WTC11 (cell line): ENCODE results near the gene AMPD1. TPM values are rescaled to one million over a fixed set of nuclear protein-coding genes. Genes with fewer than 3 reads are reported as not detected.

Source experiments
- ATAC-seq: fragments of 200-7000 bp; cut with Tn5 transposase; 2 replicates; pipeline ENCODE4 v1.10.0; 2021; ENCODE audit warnings: mild to moderate bottlenecking, moderate library complexity
- CTCF ChIA-PET: fragments of 300-600 bp; sonication (Branson Sonifier 250); formaldehyde crosslinking; loops from one replicate; lab custom pipeline; 2021; ENCODE audit warnings: antibody characterized with exemption; lab: Charles Lee
- POLR2A ChIA-PET: fragments of 350-600 bp; sonication (Branson Sonifier 250); formaldehyde crosslinking; loops from one replicate; lab custom pipeline; 2021; ENCODE audit warnings: antibody characterized with exemption; lab: Charles Lee
- DNase-seq: peaks from one replicate; pipeline ENCODE4 v3.0.0; 2021; ENCODE audit warnings: low spot score
- H3K27ac Mint-ChIP-seq: 2 replicates; pipeline ENCODE4 v1.8.0; 2021; ENCODE audit warnings: mixed read lengths
- H3K27me3 Mint-ChIP-seq: 2 replicates; pipeline ENCODE4 v1.8.0; 2021; ENCODE audit warnings: low read depth, mild to moderate bottlenecking, moderate library complexity, mixed read lengths
- H3K36me3 Mint-ChIP-seq: 2 replicates; pipeline ENCODE4 v1.8.0; 2021; ENCODE audit warnings: mixed read lengths
- H3K4me1 Mint-ChIP-seq: 2 replicates; pipeline ENCODE4 v1.8.0; 2022; ENCODE audit warnings: mixed read lengths
- H3K4me3 Mint-ChIP-seq: 2 replicates; pipeline ENCODE4 v1.8.0; 2021; ENCODE audit warnings: mild to moderate bottlenecking, moderate library complexity, mixed read lengths
- H3K9me3 Mint-ChIP-seq: 2 replicates; pipeline ENCODE4 v1.8.0; 2021; ENCODE audit warnings: mixed read lengths
- ATF1 ChIP-seq: sonication (generic); formaldehyde crosslinking; IDR thresholded peaks from 2 replicates; pipeline ENCODE4 v1.8.1; 2023; ENCODE audit warnings: mild to moderate bottlenecking, moderate library complexity, missing genetic modification reagents
- ATF2 ChIP-seq: sonication (generic); formaldehyde crosslinking; IDR thresholded peaks from 2 replicates; pipeline ENCODE4 v1.8.1; 2022; ENCODE audit warnings: low read depth, missing genetic modification reagents, borderline replicate concordance
- ATF6 ChIP-seq: sonication (generic); formaldehyde crosslinking; IDR thresholded peaks from 2 replicates; pipeline ENCODE4 v1.8.1; 2023; ENCODE audit warnings: mild to moderate bottlenecking, missing genetic modification reagents
- CREB1 ChIP-seq: sonication (generic); formaldehyde crosslinking; IDR thresholded peaks from 2 replicates; pipeline ENCODE4 v1.8.0; 2023; ENCODE audit warnings: mild to moderate bottlenecking, missing genetic modification reagents
- CREM ChIP-seq: sonication (generic); formaldehyde crosslinking; IDR thresholded peaks from 2 replicates; pipeline ENCODE4 v1.8.1; 2022; ENCODE audit warnings: mild to moderate bottlenecking, missing genetic modification reagents, moderate library complexity
- E2F1 ChIP-seq: sonication (generic); formaldehyde crosslinking; IDR thresholded peaks from 2 replicates; pipeline ENCODE4 v1.8.0; 2022; ENCODE audit warnings: mild to moderate bottlenecking, missing genetic modification reagents
- E2F5 ChIP-seq: sonication (generic); formaldehyde crosslinking; IDR thresholded peaks from 2 replicates; pipeline ENCODE4 v1.8.1; 2022; ENCODE audit warnings: mild to moderate bottlenecking, moderate library complexity, missing genetic modification reagents
- ELF4 ChIP-seq: sonication (generic); formaldehyde crosslinking; IDR thresholded peaks from 2 replicates; pipeline ENCODE4 v1.8.1; 2022; ENCODE audit warnings: low read depth, mild to moderate bottlenecking, moderate library complexity, missing genetic modification reagents
- GABPB1 ChIP-seq: sonication (generic); formaldehyde crosslinking; IDR thresholded peaks from 2 replicates; pipeline ENCODE4 v1.8.1; 2023; ENCODE audit warnings: mild to moderate bottlenecking, missing genetic modification reagents
- HMGXB4 ChIP-seq: sonication (generic); formaldehyde crosslinking; IDR thresholded peaks from 2 replicates; pipeline ENCODE4 v1.8.1; 2023; ENCODE audit warnings: mild to moderate bottlenecking, moderate library complexity, missing genetic modification reagents
- IRF2 ChIP-seq: sonication (generic); formaldehyde crosslinking; IDR thresholded peaks from 2 replicates; pipeline ENCODE4 v1.8.0; 2022; ENCODE audit warnings: low read depth, missing genetic modification reagents, borderline replicate concordance
- JAZF1 ChIP-seq: fragments of 250-450 bp; sonication (Bioruptor Pico); IDR thresholded peaks from 2 replicates; pipeline ENCODE4 v1.9.0; 2021; ENCODE audit warnings: moderate library complexity, mild to moderate bottlenecking, inconsistent platforms
- MLX ChIP-seq: sonication (generic); formaldehyde crosslinking; IDR thresholded peaks from 2 replicates; pipeline ENCODE4 v1.8.1; 2023; ENCODE audit warnings: mild to moderate bottlenecking, missing genetic modification reagents, moderate library complexity
- NFATC4 ChIP-seq: fragments of 250-450 bp; sonication (Bioruptor Pico); IDR thresholded peaks from 2 replicates; pipeline ENCODE4 v1.9.0; 2021; ENCODE audit warnings: mild to moderate bottlenecking
- NFYB ChIP-seq: sonication (generic); formaldehyde crosslinking; conservative IDR thresholded peaks from 2 replicates; pipeline ENCODE4 v1.8.0; 2022; ENCODE audit warnings: low read depth, missing genetic modification reagents
- PRRX2 ChIP-seq: fragments of 250-450 bp; sonication (Bioruptor Pico); IDR thresholded peaks from 2 replicates; pipeline ENCODE4 v1.8.0; 2021; ENCODE audit warnings: mild to moderate bottlenecking
- TEAD4 ChIP-seq: sonication (generic); formaldehyde crosslinking; IDR thresholded peaks from 2 replicates; pipeline ENCODE4 v1.8.0; 2022; ENCODE audit warnings: mild to moderate bottlenecking, missing genetic modification reagents
- ZBTB21 ChIP-seq: sonication (generic); formaldehyde crosslinking; IDR thresholded peaks from 2 replicates; pipeline ENCODE4 v1.8.1; 2023; ENCODE audit warnings: mild to moderate bottlenecking, missing genetic modification reagents, borderline replicate concordance
- ZNF138 ChIP-seq: sonication (generic); formaldehyde crosslinking; conservative IDR thresholded peaks from 2 replicates; pipeline ENCODE4 v1.8.1; 2022; ENCODE audit warnings: mild to moderate bottlenecking, moderate library complexity, missing genetic modification reagents
- ZNF416 ChIP-seq: fragments of 250-450 bp; sonication (Bioruptor Pico); IDR thresholded peaks from 2 replicates; pipeline ENCODE4 v1.9.0; 2021; ENCODE audit warnings: mild to moderate bottlenecking, inconsistent platforms
- ZNF425 ChIP-seq: fragments of 250-450 bp; sonication (Bioruptor Pico); conservative IDR thresholded peaks from 2 replicates; pipeline ENCODE4 v1.9.0; 2021; ENCODE audit warnings: mild to moderate bottlenecking
- ZNF671 ChIP-seq: fragments of 250-450 bp; sonication (Bioruptor Pico); IDR thresholded peaks from 2 replicates; pipeline ENCODE4 v1.8.0; 2021; ENCODE audit warnings: mild to moderate bottlenecking
- total RNA-seq: library from RNA; stranded (reverse); gene quantifications from 3 replicates; pipeline ENCODE4 v1.2.3, GENCODE V29; 2021

The AMPD1 gene
- total RNA-seq, 1 experiment from 2014 or later, result not detected

- TF ChIP-seq HMGXB4 (CRISPR knock-in tag), result no peak
- no peak for TF ChIP-seq CREB1 (CRISPR knock-in tag)
- TF ChIP-seq IRF2 (CRISPR knock-in tag), result no peak
- TF ChIP-seq ZBTB21, result no peak
- TF ChIP-seq CREM, result no peak
- TF ChIP-seq NFATC4 (CRISPR knock-in tag), result no peak
- TF ChIP-seq JAZF1 (CRISPR knock-in tag), result no peak
- no peak for TF ChIP-seq E2F1 (CRISPR knock-in tag)
- no peak for TF ChIP-seq MLX (CRISPR knock-in tag)
These were observed 6.6 kb upstream of the AMPD1 start (continued) for GRCh38 chr1:114701931-114702330.

- ChIA-PET CTCF (no interaction called here), POLR2A (no interaction called here)
- ATAC-seq (no peak), DNase-seq (no peak)
- H3K36me3 Mint-ChIP-seq, result no peaks in the 10 kb centered on the region
- H3K27me3 Mint-ChIP-seq, result no peaks in the 10 kb centered on the region
- H3K4me1 Mint-ChIP-seq, result no peaks in the 10 kb centered on the region
- H3K27ac Mint-ChIP-seq, result no peak overlapping the region
- H3K9me3 Mint-ChIP-seq, result no peaks in the 10 kb centered on the region
- TF ChIP-seq NFYB (CRISPR knock-in tag) (no peak), PRRX2 (CRISPR knock-in tag) (no peak), ZNF425 (CRISPR knock-in tag) (no peak), TEAD4 (CRISPR knock-in tag) (no peak), ZNF671 (CRISPR knock-in tag) (no peak), ATF2 (CRISPR knock-in tag) (no peak), ATF6 (no peak), ZNF138 (CRISPR knock-in tag) (no peak), GABPB1 (CRISPR knock-in tag) (no peak), E2F5 (CRISPR knock-in tag) (no peak), HMGXB4 (CRISPR knock-in tag) (no peak), ZNF416 (CRISPR knock-in tag) (no peak), CREB1 (CRISPR knock-in tag) (no peak), ELF4 (no peak), ATF1 (CRISPR knock-in tag) (no peak)
- H3K4me3 Mint-ChIP-seq, result no peak overlapping the region
These were observed 4.8 kb upstream of the AMPD1 start for GRCh38 chr1:114700036-114700600.
